ENCODE measurements around the gene LPP. TPM values are rescaled to one million over a fixed set of nuclear protein-coding genes. Genes with fewer than 3 reads are reported as not detected.
A peak's percentile ranks its signal among the peaks of the same experiment; 100 is the strongest.

Gene LPP
- total and polyA plus RNA-seq, 2 of the 13 experiments (the other 11 are each of a cell fraction or from before 2014, with no cell fraction given), result 19.2 to 29.9 TPM

DNA sequence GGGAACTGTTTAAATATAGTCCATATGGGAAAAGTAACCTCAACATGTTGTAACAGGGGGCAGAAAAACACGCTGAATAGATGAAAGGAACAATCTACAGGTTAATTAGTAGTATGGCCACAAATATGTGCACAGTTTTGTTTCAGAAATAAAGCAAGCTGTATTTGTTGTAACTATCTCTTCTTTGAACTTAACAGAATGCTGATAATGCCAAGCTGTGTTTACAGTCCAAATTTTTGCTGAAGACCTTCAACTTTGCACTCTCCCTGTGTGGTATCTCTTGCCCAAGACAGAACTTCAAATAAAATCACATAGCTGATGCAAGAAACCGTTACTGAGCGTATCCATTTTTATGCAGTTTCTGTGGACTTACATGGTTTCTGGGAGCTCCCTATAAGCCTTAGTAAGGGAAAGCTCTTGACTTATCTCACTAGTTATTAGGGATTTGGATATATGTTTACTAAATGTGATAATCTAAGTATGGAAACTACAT is 592.4 kb downstream of the LPP start (continued):
- TF ChIP-seq, protein P1, sequence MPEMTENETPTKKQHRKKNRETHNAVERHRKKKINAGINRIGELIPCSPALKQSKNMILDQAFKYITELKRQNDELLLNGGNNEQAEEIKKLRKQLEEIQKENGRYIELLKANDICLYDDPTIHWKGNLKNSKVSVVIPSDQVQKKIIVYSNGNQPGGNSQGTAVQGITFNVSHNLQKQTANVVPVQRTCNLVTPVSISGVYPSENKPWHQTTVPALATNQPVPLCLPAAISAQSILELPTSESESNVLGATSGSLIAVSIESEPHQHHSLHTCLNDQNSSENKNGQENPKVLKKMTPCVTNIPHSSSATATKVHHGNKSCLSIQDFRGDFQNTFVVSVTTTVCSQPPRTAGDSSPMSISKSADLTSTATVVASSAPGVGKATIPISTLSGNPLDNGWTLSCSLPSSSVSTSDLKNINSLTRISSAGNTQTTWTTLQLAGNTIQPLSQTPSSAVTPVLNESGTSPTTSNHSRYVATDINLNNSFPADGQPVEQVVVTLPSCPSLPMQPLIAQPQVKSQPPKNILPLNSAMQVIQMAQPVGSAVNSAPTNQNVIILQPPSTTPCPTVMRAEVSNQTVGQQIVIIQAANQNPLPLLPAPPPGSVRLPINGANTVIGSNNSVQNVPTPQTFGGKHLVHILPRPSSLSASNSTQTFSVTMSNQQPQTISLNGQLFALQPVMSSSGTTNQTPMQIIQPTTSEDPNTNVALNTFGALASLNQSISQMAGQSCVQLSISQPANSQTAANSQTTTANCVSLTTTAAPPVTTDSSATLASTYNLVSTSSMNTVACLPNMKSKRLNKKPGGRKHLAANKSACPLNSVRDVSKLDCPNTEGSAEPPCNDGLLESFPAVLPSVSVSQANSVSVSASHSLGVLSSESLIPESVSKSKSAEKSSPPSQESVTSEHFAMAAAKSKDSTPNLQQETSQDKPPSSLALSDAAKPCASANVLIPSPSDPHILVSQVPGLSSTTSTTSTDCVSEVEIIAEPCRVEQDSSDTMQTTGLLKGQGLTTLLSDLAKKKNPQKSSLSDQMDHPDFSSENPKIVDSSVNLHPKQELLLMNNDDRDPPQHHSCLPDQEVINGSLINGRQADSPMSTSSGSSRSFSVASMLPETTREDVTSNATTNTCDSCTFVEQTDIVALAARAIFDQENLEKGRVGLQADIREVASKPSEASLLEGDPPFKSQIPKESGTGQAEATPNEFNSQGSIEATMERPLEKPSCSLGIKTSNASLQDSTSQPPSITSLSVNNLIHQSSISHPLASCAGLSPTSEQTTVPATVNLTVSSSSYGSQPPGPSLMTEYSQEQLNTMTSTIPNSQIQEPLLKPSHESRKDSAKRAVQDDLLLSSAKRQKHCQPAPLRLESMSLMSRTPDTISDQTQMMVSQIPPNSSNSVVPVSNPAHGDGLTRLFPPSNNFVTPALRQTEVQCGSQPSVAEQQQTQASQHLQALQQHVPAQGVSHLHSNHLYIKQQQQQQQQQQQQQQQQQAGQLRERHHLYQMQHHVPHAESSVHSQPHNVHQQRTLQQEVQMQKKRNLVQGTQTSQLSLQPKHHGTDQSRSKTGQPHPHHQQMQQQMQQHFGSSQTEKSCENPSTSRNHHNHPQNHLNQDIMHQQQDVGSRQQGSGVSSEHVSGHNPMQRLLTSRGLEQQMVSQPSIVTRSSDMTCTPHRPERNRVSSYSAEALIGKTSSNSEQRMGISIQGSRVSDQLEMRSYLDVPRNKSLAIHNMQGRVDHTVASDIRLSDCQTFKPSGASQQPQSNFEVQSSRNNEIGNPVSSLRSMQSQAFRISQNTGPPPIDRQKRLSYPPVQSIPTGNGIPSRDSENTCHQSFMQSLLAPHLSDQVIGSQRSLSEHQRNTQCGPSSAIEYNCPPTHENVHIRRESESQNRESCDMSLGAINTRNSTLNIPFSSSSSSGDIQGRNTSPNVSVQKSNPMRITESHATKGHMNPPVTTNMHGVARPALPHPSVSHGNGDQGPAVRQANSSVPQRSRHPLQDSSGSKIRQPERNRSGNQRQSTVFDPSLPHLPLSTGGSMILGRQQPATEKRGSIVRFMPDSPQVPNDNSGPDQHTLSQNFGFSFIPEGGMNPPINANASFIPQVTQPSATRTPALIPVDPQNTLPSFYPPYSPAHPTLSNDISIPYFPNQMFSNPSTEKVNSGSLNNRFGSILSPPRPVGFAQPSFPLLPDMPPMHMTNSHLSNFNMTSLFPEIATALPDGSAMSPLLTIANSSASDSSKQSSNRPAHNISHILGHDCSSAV (CRISPR knock-in tag; IDR thresholded peaks at IDR 0.05; ENCODE audit: borderline replicate concordance), result no peak
- TF ChIP-seq MTA1 (CRISPR knock-in tag; IDR thresholded peaks at IDR 0.05; ENCODE audit: borderline replicate concordance) (no peak), ZNF644 (CRISPR knock-in tag; IDR thresholded peaks at IDR 0.05; ENCODE audit: low read depth) (peak; percentile 62), BRCA1 (CRISPR knock-in tag; IDR thresholded peaks at IDR 0.05) (peak; percentile 64; the same call in 1 of the 2 replicates), TBX2 (CRISPR knock-in tag; IDR thresholded peaks at IDR 0.05; ENCODE audit: borderline replicate concordance) (peak; percentile 96), RFXANK (CRISPR knock-in tag; IDR thresholded peaks at IDR 0.05) (peak; percentile 74; the same call in 1 of the 2 replicates), ISX (CRISPR knock-in tag; conservative IDR thresholded peaks at IDR 0.05) (0 out of 2 replicates have a peak, but pooled peaks have one; percentile 70), ZNF724P (CRISPR knock-in tag; IDR thresholded peaks at IDR 0.05; ENCODE audit: borderline replicate concordance) (no peak), JUND (CRISPR knock-in tag; IDR thresholded peaks at IDR 0.05) (no peak), ZNF816 (CRISPR knock-in tag; IDR thresholded peaks at IDR 0.05; ENCODE audit: borderline replicate concordance) (peak; percentile 93; the same call in 1 of the 2 replicates), IRX3 (CRISPR knock-in tag; IDR thresholded peaks at IDR 0.05; ENCODE audit: borderline replicate concordance, low read depth) (no peak), ETV6 (CRISPR knock-in tag; conservative IDR thresholded peaks at IDR 0.05) (no peak; the same call in 1 of the 2 replicates), ZNF382 (CRISPR knock-in tag; IDR thresholded peaks at IDR 0.05; ENCODE audit: borderline replicate concordance) (no peak), ZFP1 (CRISPR knock-in tag; IDR thresholded peaks at IDR 0.05) (peak; percentile 92), ATF7-NPFF (CRISPR knock-in tag; IDR thresholded peaks at IDR 0.05; ENCODE audit: low read depth) (no peak)
- TF ChIP-seq, protein P2, sequence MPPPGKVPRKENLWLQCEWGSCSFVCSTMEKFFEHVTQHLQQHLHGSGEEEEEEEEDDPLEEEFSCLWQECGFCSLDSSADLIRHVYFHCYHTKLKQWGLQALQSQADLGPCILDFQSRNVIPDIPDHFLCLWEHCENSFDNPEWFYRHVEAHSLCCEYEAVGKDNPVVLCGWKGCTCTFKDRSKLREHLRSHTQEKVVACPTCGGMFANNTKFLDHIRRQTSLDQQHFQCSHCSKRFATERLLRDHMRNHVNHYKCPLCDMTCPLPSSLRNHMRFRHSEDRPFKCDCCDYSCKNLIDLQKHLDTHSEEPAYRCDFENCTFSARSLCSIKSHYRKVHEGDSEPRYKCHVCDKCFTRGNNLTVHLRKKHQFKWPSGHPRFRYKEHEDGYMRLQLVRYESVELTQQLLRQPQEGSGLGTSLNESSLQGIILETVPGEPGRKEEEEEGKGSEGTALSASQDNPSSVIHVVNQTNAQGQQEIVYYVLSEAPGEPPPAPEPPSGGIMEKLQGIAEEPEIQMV (CRISPR knock-in tag; IDR thresholded peaks at IDR 0.05; ENCODE audit: low read depth), result no peak
- TF ChIP-seq, protein P3, sequence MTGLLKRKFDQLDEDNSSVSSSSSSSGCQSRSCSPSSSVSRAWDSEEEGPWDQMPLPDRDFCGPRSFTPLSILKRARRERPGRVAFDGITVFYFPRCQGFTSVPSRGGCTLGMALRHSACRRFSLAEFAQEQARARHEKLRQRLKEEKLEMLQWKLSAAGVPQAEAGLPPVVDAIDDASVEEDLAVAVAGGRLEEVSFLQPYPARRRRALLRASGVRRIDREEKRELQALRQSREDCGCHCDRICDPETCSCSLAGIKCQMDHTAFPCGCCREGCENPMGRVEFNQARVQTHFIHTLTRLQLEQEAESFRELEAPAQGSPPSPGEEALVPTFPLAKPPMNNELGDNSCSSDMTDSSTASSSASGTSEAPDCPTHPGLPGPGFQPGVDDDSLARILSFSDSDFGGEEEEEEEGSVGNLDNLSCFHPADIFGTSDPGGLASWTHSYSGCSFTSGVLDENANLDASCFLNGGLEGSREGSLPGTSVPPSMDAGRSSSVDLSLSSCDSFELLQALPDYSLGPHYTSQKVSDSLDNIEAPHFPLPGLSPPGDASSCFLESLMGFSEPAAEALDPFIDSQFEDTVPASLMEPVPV (CRISPR knock-in tag; IDR thresholded peaks at IDR 0.05), result no peak
- TF ChIP-seq, protein P4, sequence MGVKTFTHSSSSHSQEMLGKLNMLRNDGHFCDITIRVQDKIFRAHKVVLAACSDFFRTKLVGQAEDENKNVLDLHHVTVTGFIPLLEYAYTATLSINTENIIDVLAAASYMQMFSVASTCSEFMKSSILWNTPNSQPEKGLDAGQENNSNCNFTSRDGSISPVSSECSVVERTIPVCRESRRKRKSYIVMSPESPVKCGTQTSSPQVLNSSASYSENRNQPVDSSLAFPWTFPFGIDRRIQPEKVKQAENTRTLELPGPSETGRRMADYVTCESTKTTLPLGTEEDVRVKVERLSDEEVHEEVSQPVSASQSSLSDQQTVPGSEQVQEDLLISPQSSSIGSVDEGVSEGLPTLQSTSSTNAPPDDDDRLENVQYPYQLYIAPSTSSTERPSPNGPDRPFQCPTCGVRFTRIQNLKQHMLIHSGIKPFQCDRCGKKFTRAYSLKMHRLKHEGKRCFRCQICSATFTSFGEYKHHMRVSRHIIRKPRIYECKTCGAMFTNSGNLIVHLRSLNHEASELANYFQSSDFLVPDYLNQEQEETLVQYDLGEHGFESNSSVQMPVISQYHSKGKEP (CRISPR knock-in tag; IDR thresholded peaks at IDR 0.05), result no peak
